Measurements from ENCODE around the gene HSPH1. TPM values are rescaled to one million over a fixed set of nuclear protein-coding genes. Genes with fewer than 3 reads are reported as not detected.
"Not testable (repeated sequence)": the region's sequence is repeated elsewhere in the genome, so short reads cannot be mapped to it uniquely, and the experiment has no call there.

HSPH1 gene
- total and polyA plus RNA-seq, 2 of the 8 experiments (the other 6 are each of a cell fraction or from before 2014, with no cell fraction given) = 14.2 to 145 TPM

- H3K9ac ChIP-seq (replicated peaks in 1 of 4; ENCODE audit: extremely low read depth in 1 of 4, low read depth in 3 of 4, low read length in 3 of 4); H3K14ac ChIP-seq (ENCODE audit: insufficient read length); H3K79me2 ChIP-seq (ENCODE audit: control insufficient read depth in 1 of 2, insufficient read depth in 2 of 2, low read length in 2 of 2); DNase-seq (ENCODE audit: low read depth in 1 of 2, low spot score in 2 of 2); H3K4me3 ChIP-seq (ENCODE audit: extremely low read depth in 1 of 4, insufficient read depth in 2 of 4, low read depth in 3 of 4, low read length in 4 of 4); H3K79me1 ChIP-seq (ENCODE audit: low read depth, low read length); H3K23ac ChIP-seq (ENCODE audit: insufficient read length); H3K56ac ChIP-seq (replicated peaks; ENCODE audit: insufficient read length, low read depth, low read length); H3K4me1 ChIP-seq (replicated peaks in 1 of 4; ENCODE audit: control insufficient read depth in 3 of 4, insufficient read depth in 4 of 4, low read length in 3 of 4); H3K9me3 ChIP-seq (ENCODE audit: insufficient read depth in 2 of 2, low read depth in 1 of 2, low read length in 1 of 2); H2AFZ ChIP-seq (ENCODE audit: low read length); H2BK15ac ChIP-seq (ENCODE audit: low read length); H2BK120ac ChIP-seq (replicated peaks; ENCODE audit: low read depth, low read length); H3K27me3 ChIP-seq (replicated peaks in 1 of 4; ENCODE audit: control insufficient read depth in 3 of 4, extremely low read depth in 1 of 4, insufficient read depth in 3 of 4, low read length in 3 of 4); H3K27ac ChIP-seq (ENCODE audit: low read depth, low read length); H2BK5ac ChIP-seq (ENCODE audit: low read depth, low read length); H3K36me3 ChIP-seq (ENCODE audit: control insufficient read depth in 2 of 4, insufficient read depth in 4 of 4, low read length in 3 of 4); H3K18ac ChIP-seq (ENCODE audit: extremely low read depth, low read length); POLR2A ChIA-PET (ENCODE audit: partially characterized antibody); H4K91ac ChIP-seq (replicated peaks; ENCODE audit: insufficient read length, low read length); H2BK12ac ChIP-seq (ENCODE audit: low read depth, low read length); H4K8ac ChIP-seq (ENCODE audit: extremely low read depth, insufficient read depth, low read length); H3K4ac ChIP-seq (replicated peaks; ENCODE audit: insufficient read length, low read depth, low read length); H2BK20ac ChIP-seq (ENCODE audit: low read length); H3K4me2 ChIP-seq (ENCODE audit: insufficient read depth in 1 of 2, low read depth in 2 of 2, low read length in 2 of 2); H4K5ac ChIP-seq (ENCODE audit: insufficient read length, low read depth, low read length); H4K20me1 ChIP-seq (replicated peaks in 1 of 2; ENCODE audit: control insufficient read depth in 1 of 2, insufficient read depth in 2 of 2, low read length in 2 of 2); H2AK5ac ChIP-seq (ENCODE audit: low read depth, low read length); H3K23me2 ChIP-seq (ENCODE audit: low read depth, low read length); FAIRE-seq: not testable (repeated sequence)
- WGBS, 2 experiments (ENCODE audit: extremely low coverage in 1 of 2, insufficient coverage in 1 of 2, insufficient read length in 1 of 2, insufficient replicate concordance in 2 of 2, low coverage in 1 of 2, low lambda C conversion rate in 2 of 2, missing lambda C conversion rate in 1 of 2) = 55% methylated on average over 3 of the region's 3 CpGs; no CpG with 5 or more reads in 1 of the 2 experiments
- CTCF ChIA-PET (ENCODE audit: partially characterized antibody) = interaction anchor here (1.4 to 2.4 kb wide), 2 partner anchors 9 to 11 kb away, joined by 6 to 8 read pairs; no protein-coding TSS in a partner anchor
Measured at GRCh38 chr13:31097911-31098434, 63.7 kb downstream of the HSPH1 start.

Measured in H1 (cell line).